NT2/D1 (cell line): ENCODE results near the gene EXOC7.

ENCODE experiments used
- DNase-seq: peaks from one replicate; pipeline ENCODE4 v3.0.0-alpha.2; 2011; ENCODE audit warnings: low read depth, low spot score
- H3K27me3 ChIP-seq: 2 replicates; pipeline ENCODE4 v1.6.0; 2011; ENCODE audit warnings: mild to moderate bottlenecking; ENCODE audit not compliant: insufficient read length, insufficient read depth
- H3K36me3 ChIP-seq: 2 replicates; pipeline ENCODE4 v1.6.1; 2011; ENCODE audit warnings: mild to moderate bottlenecking, low read length, mixed read lengths; ENCODE audit not compliant: insufficient read depth, insufficient read length
- H3K4me1 ChIP-seq: 2 replicates; pipeline ENCODE4 v1.5.1; 2011; ENCODE audit not compliant: insufficient read depth, insufficient read length
- H3K4me3 ChIP-seq: 2 replicates; pipeline ENCODE4 v1.5.1; 2011; ENCODE audit warnings: low read depth; ENCODE audit not compliant: insufficient read length
- H3K9ac ChIP-seq: 2 replicates; pipeline ENCODE4 v1.6.0; 2011; ENCODE audit warnings: low read depth; ENCODE audit not compliant: insufficient read length
- H3K9me3 ChIP-seq: 2 replicates; pipeline ENCODE4 v1.5.1; 2011; ENCODE audit warnings: mild to moderate bottlenecking, low read length; ENCODE audit not compliant: insufficient read depth
- SUZ12 ChIP-seq: IDR thresholded peaks from 2 replicates; pipeline ENCODE4 v1.6.1; 2011; ENCODE audit not compliant: insufficient read length, insufficient read depth; ENCODE audit errors: extremely low read depth
- YY1 ChIP-seq: IDR thresholded peaks from 2 replicates; pipeline ENCODE4 v1.6.1; 2011; ENCODE audit not compliant: insufficient read length, insufficient read depth
- ZNF274 ChIP-seq: IDR thresholded peaks from 2 replicates; pipeline ENCODE4 v1.6.1; 2011; ENCODE audit warnings: mild to moderate bottlenecking, low read depth, low read length

EXOC7 gene

GRCh38 chr17:76103274-76104139 lies at the start of gene EXOC7:
TSS of gene EXOC7 (minus strand) at chr17:76103787. CDS start at chr17:76103692, 95 bp downstream.
- no peaks in the 10 kb centered on the region for H3K9me3 ChIP-seq
- peak within 1 kb of the TSS; percentile 97 for H3K9ac ChIP-seq
- DNase-seq: peak; percentile 85
- peak within 1 kb of the TSS; percentile 71 for H3K4me3 ChIP-seq
- H3K36me3 ChIP-seq: peaks cover 37% of the 10 kb centered on the region
- no peak for TF ChIP-seq SUZ12
- TF ChIP-seq YY1: peak; percentile 90
- H3K4me1 ChIP-seq: peaks cover 7% of the 10 kb centered on the region
- H3K27me3 ChIP-seq: no peaks in the 10 kb centered on the region

GRCh38 chr17:76153202-76153601 lies 49.6 kb upstream of the EXOC7 start:
- DNase-seq: no peak
- peaks cover 2% of the 10 kb centered on the region for H3K36me3 ChIP-seq
- no peak overlapping the region for H3K9ac ChIP-seq
- peaks cover 16% of the 10 kb centered on the region for H3K4me1 ChIP-seq
- H3K27me3 ChIP-seq: no peaks in the 10 kb centered on the region
- H3K4me3 ChIP-seq: no peak overlapping the region
- TF ChIP-seq SUZ12 (no peak), ZNF274 (no peak), YY1 (no peak)
- no peaks in the 10 kb centered on the region for H3K9me3 ChIP-seq

DNA sequence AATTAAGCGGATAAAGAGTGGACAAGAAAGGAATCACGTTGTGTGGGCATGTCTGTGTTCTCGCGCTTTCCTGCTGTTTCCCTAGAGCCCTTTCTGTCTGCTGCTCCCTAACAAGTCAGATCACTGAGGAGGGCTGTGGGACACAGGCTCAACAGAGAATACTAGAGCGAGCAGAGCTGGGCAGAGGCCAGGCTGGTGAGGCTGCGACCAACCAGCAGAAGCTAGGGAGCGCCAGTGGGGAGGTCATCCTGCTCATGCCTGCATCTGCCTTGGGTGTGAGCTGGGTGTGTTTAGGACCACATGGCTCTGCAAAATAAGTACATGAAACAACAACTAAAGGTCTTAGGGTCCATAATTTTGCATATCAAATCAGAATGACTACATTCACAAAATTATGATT lies 49.0 kb upstream of the EXOC7 start:
- H3K9ac ChIP-seq: no peak overlapping the region
- H3K4me1 ChIP-seq: peaks cover 16% of the 10 kb centered on the region
- no peaks in the 10 kb centered on the region for H3K27me3 ChIP-seq
- no peak for TF ChIP-seq ZNF274
- no peak for TF ChIP-seq YY1
- no peak for TF ChIP-seq SUZ12
- no peak for DNase-seq
- no peaks in the 10 kb centered on the region for H3K9me3 ChIP-seq
- no peak overlapping the region for H3K4me3 ChIP-seq
- peaks cover 2% of the 10 kb centered on the region for H3K36me3 ChIP-seq

- peaks cover 2% of the 10 kb centered on the region for H3K36me3 ChIP-seq
- H3K9ac ChIP-seq: no peak overlapping the region
- no peak for DNase-seq
These were observed 48.4 kb upstream of the EXOC7 start for GRCh38 chr17:76151896-76152454.

DNA sequence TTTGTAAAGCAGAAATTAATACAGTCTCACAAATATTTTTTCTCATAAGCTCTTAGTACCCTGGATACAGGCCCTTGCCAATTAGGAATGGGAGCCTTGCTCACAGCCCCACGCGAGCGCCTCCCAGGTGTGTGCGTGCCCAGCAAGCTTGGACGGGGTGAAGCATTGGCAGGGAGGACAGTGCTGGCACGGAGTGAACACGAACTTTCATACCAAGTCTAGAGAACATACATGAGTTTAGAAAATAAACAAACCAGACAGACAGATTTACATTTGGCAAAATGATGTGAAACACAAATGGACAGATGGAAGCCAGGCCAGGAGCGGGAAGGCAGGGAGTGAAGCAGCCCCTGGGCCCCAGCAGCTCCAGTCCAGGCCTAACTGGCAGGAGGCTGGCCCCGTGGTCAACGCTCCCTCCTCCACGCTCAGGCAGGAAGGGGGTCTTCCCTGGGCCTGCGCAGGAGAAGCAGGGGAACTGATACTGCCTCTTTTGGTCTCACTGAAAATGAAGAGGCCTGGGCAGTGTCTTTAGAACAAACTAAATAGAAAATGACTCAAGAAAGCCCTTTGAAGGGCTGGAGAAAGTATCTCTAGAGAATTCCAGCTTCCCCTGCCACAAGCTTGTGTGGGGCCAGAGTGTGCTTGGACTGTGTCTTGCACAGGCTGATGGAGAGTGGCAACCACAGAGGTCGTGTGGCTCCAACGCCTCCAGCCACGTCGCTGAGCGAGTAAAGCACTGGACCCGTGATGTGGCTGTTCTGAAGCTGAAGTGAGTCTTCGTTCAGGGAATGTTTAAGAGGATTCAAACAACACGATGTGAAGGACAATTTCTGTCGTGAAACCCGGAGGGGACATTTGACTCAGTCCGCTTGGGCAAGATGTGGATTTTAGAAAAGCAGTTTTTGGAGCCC lies 47.4 kb upstream of the EXOC7 start:
- H3K4me1 ChIP-seq: peaks cover 9% of the 10 kb centered on the region
- DNase-seq: no peak
- TF ChIP-seq YY1 (no peak), SUZ12 (no peak)
- H3K4me3 ChIP-seq: no peak overlapping the region
- H3K9me3 ChIP-seq: no peaks in the 10 kb centered on the region
- peaks cover 2% of the 10 kb centered on the region for H3K27me3 ChIP-seq
- peaks cover 2% of the 10 kb centered on the region for H3K36me3 ChIP-seq
- no peak overlapping the region for H3K9ac ChIP-seq

More at GRCh38 chr17:76151896-76152454, 48.4 kb upstream of the EXOC7 start:
- Histone ChIP-seq H3K4me3 (no peak overlapping the region), H3K27me3 (no peaks in the 10 kb centered on the region), H3K4me1 (peaks cover 16% of the 10 kb centered on the region), H3K9me3 (no peaks in the 10 kb centered on the region)
- no peak for TF ChIP-seq YY1
- no peak for TF ChIP-seq ZNF274
- TF ChIP-seq SUZ12: no peak

- no peak overlapping the region for H3K9ac ChIP-seq
- H3K4me3 ChIP-seq: no peak overlapping the region
- TF ChIP-seq SUZ12: no peak
- no peak for TF ChIP-seq YY1
- peaks cover 7% of the 10 kb centered on the region for H3K27me3 ChIP-seq
- no peak for DNase-seq
- H3K36me3 ChIP-seq: peaks cover 2% of the 10 kb centered on the region
- H3K4me1 ChIP-seq: peaks cover 13% of the 10 kb centered on the region
- no peaks in the 10 kb centered on the region for H3K9me3 ChIP-seq
These were observed 45.6 kb upstream of the EXOC7 start for GRCh38 chr17:76149214-76149613.

GRCh38 chr17:76148015-76148326 lies 44.4 kb upstream of the EXOC7 start:
- no peak for DNase-seq
- peaks cover 2% of the 10 kb centered on the region for H3K36me3 ChIP-seq
- TF ChIP-seq ZNF274: no peak
- no peak for TF ChIP-seq YY1
- TF ChIP-seq SUZ12: no peak
- no peak overlapping the region for H3K9ac ChIP-seq
- H3K4me3 ChIP-seq: no peak overlapping the region
- peaks cover 10% of the 10 kb centered on the region for H3K4me1 ChIP-seq
- H3K27me3 ChIP-seq: peaks cover 18% of the 10 kb centered on the region
- no peaks in the 10 kb centered on the region for H3K9me3 ChIP-seq
